ENCODE measurements around the gene ZNF521. TPM values are rescaled to one million over a fixed set of nuclear protein-coding genes. Genes with fewer than 3 reads are reported as not detected.

The ZNF521 gene
- total RNA-seq, 1 experiment from 2014 or later, result 0.04 TPM

DNA sequence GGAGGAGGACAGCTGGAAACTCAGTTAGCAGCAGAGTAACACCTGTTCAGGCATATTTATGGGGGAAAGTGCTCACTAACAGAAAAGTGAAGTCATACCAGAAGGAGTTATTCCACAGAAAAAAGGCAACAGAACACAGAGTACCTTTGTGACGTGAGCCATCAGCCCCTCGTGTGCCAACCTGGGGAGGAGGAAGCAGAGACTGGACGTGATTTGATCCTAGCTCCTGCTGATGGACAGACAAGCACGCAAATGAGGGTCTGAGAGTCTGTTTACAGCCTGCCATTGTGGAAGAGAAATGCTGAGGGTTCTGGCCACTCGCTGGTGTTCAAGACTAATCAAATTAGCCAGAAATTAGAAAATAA, 120.7 kb downstream of the ZNF521 start:
- ATAC-seq, result peak; percentile 38
- Histone ChIP-seq H3F3A (ENCODE audit: low read length, unreplicated experiment) (no peaks in the 10 kb centered on the region), H3K9me3 (ENCODE audit: low read length) (no peaks in the 10 kb centered on the region), H3K27ac (ENCODE audit: low read length) (no peak overlapping the region), H3K27me3 (ENCODE audit: low read length) (no peaks in the 10 kb centered on the region), H3K9ac (ENCODE audit: low read length) (no peak overlapping the region), H3K9me2 (replicated peaks; ENCODE audit: low read length) (no peaks in the 10 kb centered on the region), H3K4me2 (ENCODE audit: low read length) (peak overlapping the region; percentile 50), H2AFZ (ENCODE audit: low read length) (peak overlapping the region; percentile 36), H3K4me3 (ENCODE audit: low read length) (no peak overlapping the region), H4K20me1 (ENCODE audit: low read length) (no peaks in the 10 kb centered on the region), H3K79me2 (ENCODE audit: low read length) (no peaks in the 10 kb centered on the region), H3K4me1 (ENCODE audit: insufficient read depth, low read length) (peaks cover 13% of the 10 kb centered on the region), H3K36me3 (ENCODE audit: low read depth, low read length) (no peaks in the 10 kb centered on the region)
- TF ChIP-seq EZH2phosphoT487 (IDR thresholded peaks at IDR 0.05; ENCODE audit: borderline replicate concordance, low read length) (no peak), EZH2 (IDR thresholded peaks at IDR 0.05; ENCODE audit: low read length, unreplicated experiment) (no peak)
- TF ChIP-seq, protein P1, sequence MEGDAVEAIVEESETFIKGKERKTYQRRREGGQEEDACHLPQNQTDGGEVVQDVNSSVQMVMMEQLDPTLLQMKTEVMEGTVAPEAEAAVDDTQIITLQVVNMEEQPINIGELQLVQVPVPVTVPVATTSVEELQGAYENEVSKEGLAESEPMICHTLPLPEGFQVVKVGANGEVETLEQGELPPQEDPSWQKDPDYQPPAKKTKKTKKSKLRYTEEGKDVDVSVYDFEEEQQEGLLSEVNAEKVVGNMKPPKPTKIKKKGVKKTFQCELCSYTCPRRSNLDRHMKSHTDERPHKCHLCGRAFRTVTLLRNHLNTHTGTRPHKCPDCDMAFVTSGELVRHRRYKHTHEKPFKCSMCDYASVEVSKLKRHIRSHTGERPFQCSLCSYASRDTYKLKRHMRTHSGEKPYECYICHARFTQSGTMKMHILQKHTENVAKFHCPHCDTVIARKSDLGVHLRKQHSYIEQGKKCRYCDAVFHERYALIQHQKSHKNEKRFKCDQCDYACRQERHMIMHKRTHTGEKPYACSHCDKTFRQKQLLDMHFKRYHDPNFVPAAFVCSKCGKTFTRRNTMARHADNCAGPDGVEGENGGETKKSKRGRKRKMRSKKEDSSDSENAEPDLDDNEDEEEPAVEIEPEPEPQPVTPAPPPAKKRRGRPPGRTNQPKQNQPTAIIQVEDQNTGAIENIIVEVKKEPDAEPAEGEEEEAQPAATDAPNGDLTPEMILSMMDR (conservative IDR thresholded peaks at IDR 0.05; ENCODE audit: low read depth, low read length), result no peak
- intact Hi-C loops (cut with micrococcal nuclease), result no loop called here
- DNase-seq, result no peak
- POLR2A ChIA-PET (ENCODE audit: unreplicated experiment), result no interaction called here
- no TSS peak for BruUV-seq (replicated peaks)
- CTCF ChIA-PET, result no interaction called here

GRCh38 chr18:25230658-25231326, 121.2 kb downstream of the ZNF521 start:
- Histone ChIP-seq H3K4me1 (ENCODE audit: insufficient read depth, low read length) (peaks cover 13% of the 10 kb centered on the region), H3F3A (ENCODE audit: low read length, unreplicated experiment) (no peaks in the 10 kb centered on the region), H3K27ac (ENCODE audit: low read length) (no peak overlapping the region), H3K9me3 (ENCODE audit: low read length) (no peaks in the 10 kb centered on the region), H3K4me3 (ENCODE audit: low read length) (no peak overlapping the region), H4K20me1 (ENCODE audit: low read length) (no peaks in the 10 kb centered on the region), H3K36me3 (ENCODE audit: low read depth, low read length) (no peaks in the 10 kb centered on the region), H2AFZ (ENCODE audit: low read length) (peak overlapping the region; percentile 36), H3K79me2 (ENCODE audit: low read length) (no peaks in the 10 kb centered on the region), H3K9me2 (replicated peaks; ENCODE audit: low read length) (no peaks in the 10 kb centered on the region), H3K9ac (ENCODE audit: low read length) (no peak overlapping the region), H3K27me3 (ENCODE audit: low read length) (no peaks in the 10 kb centered on the region), H3K4me2 (ENCODE audit: low read length) (peak overlapping the region; percentile 50)
- ATAC-seq (peak; percentile 97), DNase-seq (peak; percentile 72)
- TF ChIP-seq EZH2phosphoT487 (IDR thresholded peaks at IDR 0.05; ENCODE audit: borderline replicate concordance, low read length) (no peak), EZH2 (IDR thresholded peaks at IDR 0.05; ENCODE audit: low read length, unreplicated experiment) (no peak)
- TF ChIP-seq, protein P1 (conservative IDR thresholded peaks at IDR 0.05; ENCODE audit: low read depth, low read length), result no peak
- intact Hi-C loops (cut with micrococcal nuclease), result no loop called here
- no TSS peak for BruUV-seq (replicated peaks)
- ChIA-PET POLR2A (ENCODE audit: unreplicated experiment) (no interaction called here), CTCF (no interaction called here)

GRCh38 chr18:25229920-25230319, 122.0 kb downstream of the ZNF521 start:
- Histone ChIP-seq H3K27me3 (ENCODE audit: low read length) (no peaks in the 10 kb centered on the region), H4K20me1 (ENCODE audit: low read length) (no peaks in the 10 kb centered on the region), H3K79me2 (ENCODE audit: low read length) (no peaks in the 10 kb centered on the region), H3F3A (ENCODE audit: low read length, unreplicated experiment) (no peaks in the 10 kb centered on the region), H3K4me1 (ENCODE audit: insufficient read depth, low read length) (peaks cover 13% of the 10 kb centered on the region), H3K4me2 (ENCODE audit: low read length) (no peak overlapping the region), H3K9me2 (replicated peaks; ENCODE audit: low read length) (no peaks in the 10 kb centered on the region), H3K4me3 (ENCODE audit: low read length) (no peak overlapping the region), H3K9me3 (ENCODE audit: low read length) (no peaks in the 10 kb centered on the region), H2AFZ (ENCODE audit: low read length) (no peak overlapping the region), H3K36me3 (ENCODE audit: low read depth, low read length) (no peaks in the 10 kb centered on the region), H3K9ac (ENCODE audit: low read length) (no peak overlapping the region), H3K27ac (ENCODE audit: low read length) (no peak overlapping the region)
- TF ChIP-seq, protein P1 (conservative IDR thresholded peaks at IDR 0.05; ENCODE audit: low read depth, low read length), result no peak
- TF ChIP-seq EZH2 (IDR thresholded peaks at IDR 0.05; ENCODE audit: low read length, unreplicated experiment) (no peak), EZH2phosphoT487 (IDR thresholded peaks at IDR 0.05; ENCODE audit: borderline replicate concordance, low read length) (no peak)
- intact Hi-C loops (cut with micrococcal nuclease), result no loop called here
- ChIA-PET POLR2A (ENCODE audit: unreplicated experiment) (no interaction called here), CTCF (no interaction called here)
- ATAC-seq (no peak), DNase-seq (no peak)
- BruUV-seq (replicated peaks), result no TSS peak
